ENCODE results near the gene APOBEC4. TPM values are rescaled to one million over a fixed set of nuclear protein-coding genes. Genes with fewer than 3 reads are reported as not detected.
"Not testable (repeated sequence)": the region's sequence is repeated elsewhere in the genome, so short reads cannot be mapped to it uniquely, and the experiment has no call there.

The APOBEC4 gene
- total RNA-seq, 2 experiments from 2014 or later, result not detected

DNA sequence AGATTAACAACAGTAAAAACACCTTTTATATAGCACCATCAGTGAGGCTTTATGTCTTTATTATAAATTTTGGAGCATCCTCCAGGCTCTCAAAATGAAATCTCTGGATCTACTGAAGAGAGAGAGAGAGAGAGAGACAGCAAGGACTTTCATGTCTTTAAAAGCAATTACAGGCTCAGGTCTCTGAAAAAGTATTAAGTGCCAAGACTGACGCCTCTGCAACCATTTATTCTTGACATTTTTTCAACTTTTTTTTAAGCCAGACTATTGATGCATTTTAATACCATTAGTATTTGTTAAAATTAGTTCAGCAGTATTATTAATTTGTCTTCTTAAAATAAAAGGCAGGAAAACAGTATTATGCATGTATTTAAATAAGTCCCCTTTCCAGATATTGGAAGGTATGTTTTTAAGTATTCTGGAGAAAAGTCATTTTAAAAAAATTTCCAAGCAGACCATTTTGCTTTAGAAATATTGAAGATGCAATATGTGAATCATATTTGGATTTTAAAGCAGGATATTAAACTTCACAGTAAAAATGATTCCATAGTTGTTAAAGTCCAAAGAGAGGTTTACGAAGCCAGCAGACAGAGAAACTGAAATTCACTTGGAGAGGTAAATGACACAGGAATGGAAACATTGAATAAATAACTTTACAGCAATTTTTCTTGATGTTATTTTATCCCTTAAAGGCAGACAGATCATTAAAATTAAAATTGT, 35.4 kb upstream of the APOBEC4 start:
- no peaks in the 10 kb centered on the region for H3K27me3 Mint-ChIP-seq (ENCODE audit: low read depth)
- intact Hi-C loops (cut with micrococcal nuclease), result loop anchor here (1.0 to 5.0 kb wide), 3 partner anchors 146 to 726 kb away; no protein-coding TSS in a partner anchor

DNA sequence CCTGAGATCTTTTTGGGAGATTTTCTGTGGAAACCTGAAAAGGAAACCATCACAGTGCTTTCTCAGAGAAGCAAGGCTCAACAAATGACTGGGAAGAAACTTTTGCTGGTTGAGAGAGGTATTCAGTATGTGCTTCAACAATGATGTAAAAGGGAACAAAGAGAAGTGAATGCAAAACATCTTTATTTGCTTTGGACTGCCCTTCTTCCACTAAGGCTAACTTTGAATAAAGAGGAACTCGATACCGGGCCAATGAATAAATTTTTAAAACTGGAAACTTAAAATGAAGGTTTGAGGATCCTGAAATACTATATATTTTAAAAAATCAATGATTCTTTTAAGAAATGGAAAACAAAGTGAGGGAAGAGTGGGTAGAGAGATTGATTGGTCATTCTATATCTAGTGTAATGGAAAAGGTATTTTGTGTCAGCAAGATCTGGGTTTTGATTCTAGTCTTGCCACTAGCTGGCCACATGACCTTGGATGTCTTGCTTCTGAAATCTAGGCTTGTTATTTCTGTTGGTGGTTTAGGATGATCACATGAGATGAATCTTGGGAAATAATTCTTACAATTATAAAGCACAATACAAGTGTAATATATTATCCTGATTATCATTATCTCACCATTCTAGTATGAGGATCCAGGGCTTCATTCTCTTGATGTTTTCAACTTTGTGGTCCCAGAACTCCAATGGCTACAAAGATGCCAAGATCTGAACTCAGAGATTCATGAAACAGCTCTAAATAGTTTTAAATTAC, 34.6 kb upstream of the APOBEC4 start:
- intact Hi-C loops (cut with micrococcal nuclease), result loop anchor here (5.0 kb wide), 2 partner anchors 145 to 725 kb away; no protein-coding TSS in a partner anchor
- DNase-seq, result no peak
- H3K4me1 Mint-ChIP-seq (ENCODE audit: low read depth), result peaks cover 10% of the 10 kb centered on the region
- no peaks in the 10 kb centered on the region for H3K27me3 Mint-ChIP-seq (ENCODE audit: low read depth)
- no peaks in the 10 kb centered on the region for H3K9me3 Mint-ChIP-seq
- H3K36me3 Mint-ChIP-seq (ENCODE audit: low read depth), result no peaks in the 10 kb centered on the region
- no peak overlapping the region for H3K27ac Mint-ChIP-seq
- no peak overlapping the region for H3K4me3 Mint-ChIP-seq
- CTCF ChIA-PET, result interaction anchor here (0.9 to 6.0 kb wide), 2 partner anchors 32 to 43 kb away, joined by 3 to 67 read pairs; no protein-coding TSS in a partner anchor

More for the DNA sequence above, 35.4 kb upstream of the APOBEC4 start:
- CTCF ChIA-PET, result interaction anchor here (0.9 to 6.0 kb wide), 2 partner anchors 33 to 43 kb away, joined by 3 to 67 read pairs; no protein-coding TSS in a partner anchor
- Mint-ChIP-seq H3K27ac (no peak overlapping the region), H3K9me3 (no peaks in the 10 kb centered on the region), H3K36me3 (ENCODE audit: low read depth) (no peaks in the 10 kb centered on the region), H3K4me3 (no peak overlapping the region), H3K4me1 (ENCODE audit: low read depth) (peaks cover 10% of the 10 kb centered on the region)
- DNase-seq, result no peak

DNA sequence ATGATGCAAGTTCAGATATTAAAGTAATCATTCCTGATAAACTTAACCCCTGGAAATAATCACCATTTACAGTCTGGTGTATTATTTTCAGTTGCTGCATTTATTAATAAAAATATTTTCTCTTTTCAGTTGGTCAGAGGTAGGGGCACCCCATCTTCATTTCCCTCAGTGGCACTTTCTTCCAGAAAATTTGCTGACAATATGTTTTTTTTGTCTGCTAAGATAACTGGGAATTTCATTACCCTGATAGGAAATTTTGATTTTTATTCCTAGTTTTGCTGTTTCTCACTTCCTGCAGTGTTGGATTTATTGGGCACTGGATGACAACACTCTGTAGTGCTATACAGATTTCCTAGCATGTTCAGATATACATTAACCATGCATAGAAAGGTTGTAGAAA, 33.1 kb upstream of the APOBEC4 start:
- Mint-ChIP-seq H3K36me3 (ENCODE audit: low read depth) (no peaks in the 10 kb centered on the region), H3K27me3 (ENCODE audit: low read depth) (no peaks in the 10 kb centered on the region), H3K4me3 (no peak overlapping the region), H3K9me3 (no peaks in the 10 kb centered on the region), H3K4me1 (ENCODE audit: low read depth) (peaks cover 10% of the 10 kb centered on the region), H3K27ac (no peak overlapping the region)
- intact Hi-C loops (cut with micrococcal nuclease), result loop anchor here (5.0 kb wide), 2 partner anchors 144 to 724 kb away; no protein-coding TSS in a partner anchor
- CTCF ChIA-PET, result interaction anchor here (1.4 to 6.0 kb wide), 8 partner anchors 8 to 405 kb away, joined by 3 to 67 read pairs (median 27); partner anchors contain the start of gene APOBEC4
- DNase-seq, result no peak

DNA sequence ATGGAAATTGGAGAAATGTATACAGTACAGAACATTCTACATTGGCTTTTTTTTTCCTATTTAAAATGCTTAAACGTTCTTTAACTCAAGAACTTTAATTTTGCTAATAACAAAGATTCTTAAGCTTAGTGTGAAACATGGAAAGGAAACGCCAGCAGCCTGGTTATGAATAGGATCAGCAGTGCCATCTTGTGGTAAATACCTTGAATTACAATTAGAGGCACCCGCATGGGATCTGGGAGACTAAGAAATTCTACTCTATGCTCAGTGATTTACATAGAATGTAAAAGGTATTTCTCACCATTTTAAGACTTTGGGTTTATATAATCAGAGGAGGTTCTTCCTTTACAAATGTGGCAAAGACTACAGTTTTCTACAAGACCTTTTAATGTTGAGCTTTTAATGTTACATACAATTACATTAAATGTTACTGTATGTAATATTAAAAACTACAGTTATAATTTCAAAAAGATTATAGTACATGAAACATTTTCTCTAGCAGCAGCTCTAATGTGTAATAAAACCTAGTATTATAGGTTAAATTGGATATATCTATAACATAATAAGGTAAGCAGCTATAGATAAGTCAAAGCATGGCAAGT, 32.1 kb upstream of the APOBEC4 start:
- H3K9me3 Mint-ChIP-seq, result no peaks in the 10 kb centered on the region
- H3K27ac Mint-ChIP-seq, result no peak overlapping the region
- CTCF ChIA-PET, result interaction anchor here (0.5 to 6.0 kb wide), 41 partner anchors 9 to 1542 kb away, joined by 3 to 67 read pairs (median 4); partner anchors contain the start of gene APOBEC4
- no peaks in the 10 kb centered on the region for H3K27me3 Mint-ChIP-seq (ENCODE audit: low read depth)
- DNase-seq, result peak; percentile 41
- H3K36me3 Mint-ChIP-seq (ENCODE audit: low read depth), result no peaks in the 10 kb centered on the region
- peaks cover 8% of the 10 kb centered on the region for H3K4me1 Mint-ChIP-seq (ENCODE audit: low read depth)
- intact Hi-C loops (cut with micrococcal nuclease), result loop anchor here (1.0 to 5.0 kb wide), 7 partner anchors 30 to 723 kb away; no protein-coding TSS in a partner anchor
- H3K4me3 Mint-ChIP-seq, result no peak overlapping the region

- H3K27ac Mint-ChIP-seq; intact Hi-C loops (cut with micrococcal nuclease); H3K9me3 Mint-ChIP-seq; CTCF ChIA-PET; DNase-seq; H3K27me3 Mint-ChIP-seq (ENCODE audit: low read depth); H3K4me3 Mint-ChIP-seq; H3K4me1 Mint-ChIP-seq (ENCODE audit: low read depth); H3K36me3 Mint-ChIP-seq (ENCODE audit: low read depth): not testable (repeated sequence)
These were observed 26.2 kb upstream of the APOBEC4 start for GRCh38 chr1:183679363-183679762.

GRCh38 chr1:183678819-183679218, 25.7 kb upstream of the APOBEC4 start:
- DNase-seq, result no peak
- intact Hi-C loops (cut with micrococcal nuclease), result no loop called here
- Mint-ChIP-seq H3K9me3 (no peaks in the 10 kb centered on the region), H3K27ac (no peak overlapping the region), H3K36me3 (ENCODE audit: low read depth) (peaks cover 1% of the 10 kb centered on the region), H3K27me3 (ENCODE audit: low read depth) (no peaks in the 10 kb centered on the region), H3K4me3 (no peak overlapping the region), H3K4me1 (ENCODE audit: low read depth) (no peaks in the 10 kb centered on the region)
- CTCF ChIA-PET, result no interaction called here

DNA sequence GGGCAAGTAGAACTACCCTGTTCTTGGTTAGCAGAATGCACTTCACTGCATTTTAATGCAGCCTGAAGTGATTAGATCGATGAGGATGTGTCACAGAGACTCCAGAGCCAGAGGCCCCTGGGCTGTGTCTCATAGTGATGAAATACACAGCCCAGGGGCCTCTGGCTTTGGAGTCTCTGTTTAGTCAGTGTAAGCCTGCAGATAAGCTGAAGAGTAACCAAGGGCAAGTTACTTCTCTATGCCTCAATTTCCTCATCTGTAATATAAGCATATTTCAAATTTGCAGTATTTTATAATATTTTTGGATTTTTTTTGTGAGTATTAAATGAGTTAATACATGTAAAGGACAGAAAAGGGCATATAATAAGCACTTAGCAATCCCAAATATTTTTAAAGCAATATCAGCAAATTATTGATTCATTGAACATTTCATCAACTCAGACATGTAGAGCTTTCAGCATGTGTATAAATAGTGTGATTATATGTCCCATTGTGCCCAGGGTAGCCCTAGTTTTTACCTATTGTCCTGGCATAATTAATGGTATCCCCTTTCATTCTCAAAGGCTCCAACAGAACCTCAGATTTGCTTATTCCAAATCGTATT, 23.6 kb upstream of the APOBEC4 start:
- Mint-ChIP-seq H3K4me3 (no peak overlapping the region), H3K4me1 (ENCODE audit: low read depth) (no peaks in the 10 kb centered on the region), H3K27me3 (ENCODE audit: low read depth) (no peaks in the 10 kb centered on the region), H3K9me3 (no peaks in the 10 kb centered on the region), H3K36me3 (ENCODE audit: low read depth) (peaks cover 3% of the 10 kb centered on the region), H3K27ac (no peak overlapping the region)
- no peak for DNase-seq
- CTCF ChIA-PET, result interaction anchor here (0.7 to 3.6 kb wide), 2 partner anchors 9 to 240 kb away, joined by 4 to 27 read pairs; no protein-coding TSS in a partner anchor
- intact Hi-C loops (cut with micrococcal nuclease), result no loop called here

DNA sequence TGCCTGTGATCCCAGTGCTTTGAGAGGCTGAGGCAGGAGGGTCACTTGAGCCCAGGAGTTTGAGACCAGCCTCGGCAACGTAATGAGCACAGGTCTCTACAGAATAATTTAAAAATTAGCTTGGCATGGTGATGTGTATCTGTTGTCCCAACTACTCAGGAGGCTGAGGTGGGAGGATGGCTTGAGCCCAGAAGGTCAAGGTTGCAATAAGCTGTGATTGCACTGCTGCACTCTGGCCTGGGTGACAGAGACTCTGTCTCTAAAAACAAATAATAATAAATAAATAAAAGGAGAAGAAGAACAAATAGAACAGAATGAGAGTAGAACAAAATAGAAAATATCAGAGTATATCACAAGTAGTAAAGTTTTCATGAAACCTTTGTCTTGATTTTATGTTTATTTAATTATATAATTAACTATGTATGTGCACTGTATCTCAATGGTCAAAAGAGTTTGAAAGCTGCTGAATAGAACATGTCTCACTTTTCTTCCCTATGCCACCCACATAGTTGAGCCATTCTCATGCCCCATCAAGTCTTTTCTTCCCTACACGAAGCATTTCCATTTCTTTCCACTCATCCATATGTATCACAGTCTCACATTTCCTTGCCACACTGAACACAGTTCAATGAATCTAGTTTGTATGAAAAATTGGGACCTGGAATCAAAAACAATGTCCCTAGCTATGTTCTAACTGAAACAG, 22.9 kb upstream of the APOBEC4 start:
- H3K27ac Mint-ChIP-seq, result no peak overlapping the region
- CTCF ChIA-PET, result interaction anchor here (1.5 to 3.6 kb wide), 2 partner anchors 9 to 240 kb away, joined by 4 to 27 read pairs; no protein-coding TSS in a partner anchor
- H3K4me1 Mint-ChIP-seq (ENCODE audit: low read depth), result no peaks in the 10 kb centered on the region
- no peaks in the 10 kb centered on the region for H3K27me3 Mint-ChIP-seq (ENCODE audit: low read depth)
- intact Hi-C loops (cut with micrococcal nuclease), result no loop called here
- DNase-seq, result no peak
- H3K4me3 Mint-ChIP-seq, result no peak overlapping the region
- no peaks in the 10 kb centered on the region for H3K9me3 Mint-ChIP-seq
- peaks cover 3% of the 10 kb centered on the region for H3K36me3 Mint-ChIP-seq (ENCODE audit: low read depth)

DNA sequence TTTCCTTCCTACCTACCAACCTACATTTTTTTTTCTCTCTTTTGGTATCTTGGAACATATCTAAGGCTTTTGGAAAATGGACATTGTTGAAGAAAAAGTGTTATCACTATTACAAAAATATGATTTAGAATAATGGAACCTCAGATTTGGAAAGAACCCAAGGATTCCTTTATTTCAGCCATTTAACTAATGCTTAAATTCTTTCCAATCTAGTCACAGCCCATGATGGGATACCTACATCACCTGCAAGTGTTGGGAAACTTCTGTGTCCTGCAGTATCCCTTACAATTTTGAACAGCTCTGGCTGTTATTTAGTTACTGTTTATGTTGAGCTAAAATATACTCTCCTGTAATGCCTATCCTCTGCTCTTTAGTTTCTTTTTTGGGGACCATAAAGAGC, 22.3 kb upstream of the APOBEC4 start:
- H3K36me3 Mint-ChIP-seq (ENCODE audit: low read depth), result peaks cover 5% of the 10 kb centered on the region
- H3K9me3 Mint-ChIP-seq, result no peaks in the 10 kb centered on the region
- no peak overlapping the region for H3K27ac Mint-ChIP-seq
- no peaks in the 10 kb centered on the region for H3K4me1 Mint-ChIP-seq (ENCODE audit: low read depth)
- DNase-seq, result no peak
- intact Hi-C loops (cut with micrococcal nuclease), result no loop called here
- H3K4me3 Mint-ChIP-seq, result no peak overlapping the region
- CTCF ChIA-PET, result interaction anchor here (1.5 to 3.6 kb wide), 3 partner anchors 10 to 241 kb away, joined by 4 to 27 read pairs (median 8); no protein-coding TSS in a partner anchor
- no peaks in the 10 kb centered on the region for H3K27me3 Mint-ChIP-seq (ENCODE audit: low read depth)

- intact Hi-C loops (cut with micrococcal nuclease), result no loop called here
- CTCF ChIA-PET, result interaction anchor here (0.6 to 3.6 kb wide), 4 partner anchors 10 to 241 kb away, joined by 4 to 27 read pairs (median 6); no protein-coding TSS in a partner anchor
- H3K36me3 Mint-ChIP-seq (ENCODE audit: low read depth), result peaks cover 5% of the 10 kb centered on the region
- no peak for DNase-seq
- no peaks in the 10 kb centered on the region for H3K9me3 Mint-ChIP-seq
- H3K4me3 Mint-ChIP-seq, result no peak overlapping the region
- no peaks in the 10 kb centered on the region for H3K27me3 Mint-ChIP-seq (ENCODE audit: low read depth)
- no peaks in the 10 kb centered on the region for H3K4me1 Mint-ChIP-seq (ENCODE audit: low read depth)
- no peak overlapping the region for H3K27ac Mint-ChIP-seq
These were observed 21.8 kb upstream of the APOBEC4 start for GRCh38 chr1:183674886-183675285.

DNA sequence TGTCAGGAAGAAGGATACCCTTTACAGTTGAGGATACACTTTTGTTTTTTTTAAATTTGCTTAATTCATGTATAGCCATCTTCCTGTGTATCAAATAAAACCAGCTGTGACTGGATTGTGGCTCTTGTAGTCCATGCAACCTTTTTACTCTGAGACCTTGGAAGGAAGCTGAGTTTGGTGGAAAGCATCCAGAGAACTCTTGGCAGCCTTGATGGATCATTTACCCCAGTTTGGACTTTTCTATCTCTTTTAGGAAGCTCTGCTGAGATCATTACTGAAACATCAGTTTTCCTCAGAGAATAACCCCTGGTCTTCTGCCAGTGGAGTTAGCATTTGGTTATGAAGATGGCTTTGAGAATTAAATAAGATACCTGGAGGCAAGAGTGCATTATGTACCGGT, 21.2 kb upstream of the APOBEC4 start:
- no peak for DNase-seq
- Mint-ChIP-seq H3K36me3 (ENCODE audit: low read depth) (peaks cover 4% of the 10 kb centered on the region), H3K9me3 (no peaks in the 10 kb centered on the region), H3K27me3 (ENCODE audit: low read depth) (no peaks in the 10 kb centered on the region), H3K27ac (no peak overlapping the region), H3K4me1 (ENCODE audit: low read depth) (no peaks in the 10 kb centered on the region), H3K4me3 (no peak overlapping the region)
- intact Hi-C loops (cut with micrococcal nuclease), result no loop called here
- CTCF ChIA-PET, result interaction anchor here (0.6 to 1.9 kb wide), 3 partner anchors 20 to 627 kb away, joined by 3 to 8 read pairs (median 4); no protein-coding TSS in a partner anchor

All from activated naive CD4-positive, alpha-beta T cell treated with anti-CD3 and anti-CD28 coated beads for 36 hours (primary cell).